Superior temporal gyrus (tissue), 1 donor: ENCODE data around the gene MYO15A.

Experiments used
- DNase-seq: peaks from one replicate; pipeline ENCODE4 v3.0.0-alpha.2; 2016; ENCODE audit errors: extremely low spot score

Gene MYO15A

GRCh38 chr17:18159551-18160120, 51.1 kb downstream of the MYO15A start:
- DNase-seq: no peak

DNA sequence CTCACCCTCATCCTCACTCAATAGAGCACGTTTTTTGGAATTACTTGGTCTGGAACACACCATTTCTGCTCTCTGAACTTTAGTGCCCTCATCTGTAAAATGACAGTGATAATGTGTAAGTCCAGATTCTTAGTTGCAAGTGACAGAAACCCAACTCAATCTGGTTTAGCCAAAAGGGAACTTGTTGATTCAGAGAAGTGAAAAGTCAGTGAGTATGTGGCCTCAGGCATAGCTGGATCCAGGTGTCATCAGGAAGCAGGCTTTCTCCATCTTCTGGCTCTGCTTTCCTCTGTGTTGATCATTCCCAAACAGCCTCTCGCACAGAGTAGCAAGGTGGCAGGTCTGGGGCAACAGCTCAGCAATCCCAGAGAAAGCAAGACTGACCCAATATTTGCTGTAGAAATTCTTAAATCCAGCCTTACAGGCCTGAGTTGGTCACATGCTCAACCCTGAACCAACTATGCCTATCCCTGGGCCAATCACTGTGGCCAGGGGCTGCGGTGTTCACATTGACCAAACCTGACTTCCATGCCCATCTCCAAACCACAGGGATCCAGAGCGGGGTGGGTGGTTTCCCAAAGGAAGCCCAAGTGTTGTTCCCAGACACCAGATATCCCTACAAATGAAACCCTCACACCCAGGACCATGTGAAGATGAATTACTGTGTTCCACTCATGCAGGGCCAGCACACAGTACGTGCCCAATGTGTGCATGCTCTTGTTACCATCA, 51.7 kb downstream of the MYO15A start:
- DNase-seq: no peak

GRCh38 chr17:18161207-18162145, 52.9 kb downstream of the MYO15A start:
- DNase-seq: no peak

- no peak for DNase-seq
Measured at GRCh38 chr17:18163547-18163946, 55.0 kb downstream of the MYO15A start.

GRCh38 chr17:18166894-18167293, 58.3 kb downstream of the MYO15A start:
- DNase-seq: no peak

GRCh38 chr17:18167421-18167820, 58.9 kb downstream of the MYO15A start:
- DNase-seq: no peak

GRCh38 chr17:18172531-18173278, 64.1 kb downstream of the MYO15A start:
- DNase-seq: no peak

- no peak for DNase-seq
Measured at GRCh38 chr17:18173740-18174139, 65.2 kb downstream of the MYO15A start.

DNA sequence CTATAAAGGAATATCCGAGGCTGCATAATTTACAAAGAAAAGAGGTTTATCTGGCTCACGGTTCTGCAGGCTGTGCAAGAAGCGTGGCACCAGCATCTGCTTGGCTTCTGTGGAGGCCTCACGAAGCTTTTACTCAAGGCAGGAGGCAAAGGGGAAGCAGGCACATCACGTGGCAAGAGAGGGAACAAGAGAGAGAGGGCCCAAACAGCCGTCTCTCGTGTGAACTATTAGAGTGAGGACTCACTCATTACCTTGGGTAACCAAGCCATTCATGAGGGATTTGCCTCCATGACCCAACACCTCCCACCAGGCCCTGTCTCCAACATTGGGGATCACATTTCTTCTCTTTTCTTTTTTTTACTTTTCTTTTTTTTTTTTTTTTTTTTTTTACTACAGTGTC, 67.6 kb downstream of the MYO15A start:
- no peak for DNase-seq

DNA sequence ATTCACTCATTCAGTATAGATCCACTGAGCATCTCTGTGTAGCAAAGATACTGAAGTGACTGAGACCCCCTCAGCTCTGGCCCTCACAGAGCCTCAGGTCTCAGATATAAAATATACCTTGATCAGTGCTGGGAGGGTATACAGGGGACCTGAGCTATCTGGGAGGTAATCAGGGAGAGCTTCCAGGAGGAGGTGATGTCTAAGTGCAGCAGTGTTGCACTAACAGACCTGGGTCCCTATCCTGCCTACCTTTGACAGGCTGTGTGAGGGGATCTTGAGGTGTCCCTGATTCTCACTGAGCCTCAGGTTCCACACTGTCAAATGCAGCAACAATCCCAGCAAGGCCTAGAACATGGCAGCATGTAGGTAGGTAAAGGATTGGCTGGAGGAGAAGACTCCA, 68.6 kb downstream of the MYO15A start:
- no peak for DNase-seq

DNA sequence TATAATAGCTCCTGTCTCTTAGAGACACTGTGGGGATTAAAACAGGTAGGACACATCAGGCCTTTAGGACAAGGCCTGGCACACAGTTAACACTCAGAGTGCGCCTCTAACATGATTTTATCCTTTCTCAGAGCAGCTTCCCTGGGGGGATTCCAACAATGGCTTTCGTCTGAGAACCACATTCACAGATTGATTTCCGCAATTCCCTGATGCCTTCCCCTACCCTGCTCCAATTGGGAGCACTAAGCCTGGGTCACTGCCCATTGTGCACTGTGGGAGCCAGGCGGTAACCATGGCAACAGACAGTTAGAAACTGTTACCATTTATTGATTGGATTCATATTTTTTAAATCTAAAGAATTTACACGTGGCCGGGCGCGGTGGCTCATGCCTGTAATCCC, 69.2 kb downstream of the MYO15A start:
- no peak for DNase-seq

- no peak for DNase-seq
Measured at GRCh38 chr17:18179196-18179595, 70.6 kb downstream of the MYO15A start.

DNA sequence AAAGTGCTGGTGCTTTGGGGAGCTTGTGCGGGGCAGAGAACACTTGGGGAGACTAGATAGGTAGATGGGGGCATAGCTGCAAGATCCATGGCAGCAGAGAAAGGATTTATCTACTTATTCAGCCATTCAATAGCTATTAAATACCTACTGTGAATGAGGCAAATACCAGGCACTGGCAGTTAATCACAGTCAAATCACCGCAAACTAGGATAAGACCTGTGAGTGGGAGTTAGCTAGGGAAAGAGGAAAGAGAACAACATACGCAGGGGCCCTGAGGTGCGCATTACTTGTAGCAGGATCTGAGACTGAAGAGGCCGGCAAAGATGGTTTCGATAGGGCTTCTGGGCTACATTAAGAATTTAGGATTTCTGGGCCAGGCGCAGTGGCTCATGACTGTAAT, 71.2 kb downstream of the MYO15A start:
- DNase-seq: no peak

DNA sequence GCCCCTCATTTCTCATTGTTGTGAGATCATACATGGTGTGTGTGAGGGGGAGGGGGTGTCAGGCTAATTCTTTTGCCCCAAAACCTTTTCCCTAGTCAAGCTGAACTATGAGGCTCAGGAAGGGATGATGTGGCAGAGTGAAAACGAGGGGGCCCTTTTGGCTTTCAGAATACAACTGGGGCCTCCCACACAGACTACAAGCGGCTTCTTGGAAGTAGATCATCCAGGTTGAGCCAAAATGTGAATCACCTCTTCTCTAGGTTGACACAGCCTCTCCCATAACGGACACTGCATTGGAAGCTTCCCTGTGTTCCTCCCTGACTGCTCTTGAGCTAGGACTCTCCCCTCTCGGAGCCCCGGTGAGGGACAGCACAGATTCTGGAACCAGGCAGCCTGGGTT, 72.8 kb downstream of the MYO15A start:
- DNase-seq: no peak

- DNase-seq: no peak
Measured at GRCh38 chr17:18182110-18182977, 73.8 kb downstream of the MYO15A start.

DNA sequence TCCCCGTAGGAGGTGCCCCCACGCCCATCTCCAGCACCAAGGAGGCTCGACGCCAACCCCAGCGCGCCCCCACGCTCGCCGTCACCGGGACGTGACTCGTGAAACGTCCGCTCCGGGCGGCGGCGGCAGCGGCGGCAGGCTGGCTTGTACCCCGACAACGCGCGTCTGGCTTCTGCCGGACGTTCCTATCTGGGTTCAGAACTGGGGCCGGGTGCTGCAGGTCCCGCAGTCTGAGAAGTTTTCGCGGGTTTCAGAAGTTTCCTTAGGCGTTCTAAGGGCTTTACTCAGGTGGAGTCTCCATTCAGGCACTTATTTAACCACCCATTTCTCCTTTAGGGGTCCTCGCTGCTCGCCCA, 74.4 kb downstream of the MYO15A start:
- DNase-seq: no peak

DNA sequence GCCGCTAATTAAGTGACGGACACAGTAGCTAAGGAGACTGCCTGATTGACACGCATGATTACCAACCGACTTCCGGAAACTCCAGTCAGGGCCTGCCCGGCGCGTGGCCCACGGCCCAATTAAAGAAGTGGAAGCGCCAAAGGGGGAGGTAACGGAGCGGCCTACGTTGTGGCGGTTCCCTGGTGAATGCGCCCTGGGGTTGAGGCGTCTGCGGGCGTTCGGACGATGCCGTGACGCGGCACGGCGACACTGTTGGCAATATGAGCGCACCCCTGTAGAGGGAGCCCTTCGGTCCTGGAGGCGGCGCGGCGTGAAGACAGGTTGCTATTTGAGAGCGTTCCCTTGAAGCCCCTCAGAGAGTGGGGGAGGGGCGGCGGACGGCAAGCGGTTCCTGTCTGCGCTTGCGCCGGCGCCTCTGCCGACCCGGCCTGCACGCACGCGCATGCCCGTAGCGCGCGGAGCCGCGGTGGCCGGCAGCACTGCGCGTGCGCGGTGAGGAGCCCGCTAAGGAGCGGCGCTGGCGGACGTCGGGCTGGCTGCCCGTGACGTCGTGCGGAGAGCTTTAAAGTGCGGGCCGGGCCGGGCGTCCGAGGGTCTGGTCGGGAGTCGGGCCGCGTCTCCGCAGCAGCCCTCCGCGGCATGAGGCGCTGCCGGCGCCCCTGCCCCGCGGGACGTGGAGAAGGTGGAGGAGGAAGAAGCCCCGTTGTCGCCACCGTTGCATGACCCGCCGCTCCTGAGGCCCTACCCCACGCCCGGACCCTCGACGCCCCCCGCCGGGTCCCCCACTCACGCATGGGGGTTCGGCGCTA, 75.0 kb downstream of the MYO15A start, which contains the start of gene ALKBH5:
Gene ALKBH5, plus strand, starts transcription at position 495 of the 809 bp plus-strand sequence. CDS start 416 bp downstream, outside the sequence.
- DNase-seq: peak; percentile 99

DNA sequence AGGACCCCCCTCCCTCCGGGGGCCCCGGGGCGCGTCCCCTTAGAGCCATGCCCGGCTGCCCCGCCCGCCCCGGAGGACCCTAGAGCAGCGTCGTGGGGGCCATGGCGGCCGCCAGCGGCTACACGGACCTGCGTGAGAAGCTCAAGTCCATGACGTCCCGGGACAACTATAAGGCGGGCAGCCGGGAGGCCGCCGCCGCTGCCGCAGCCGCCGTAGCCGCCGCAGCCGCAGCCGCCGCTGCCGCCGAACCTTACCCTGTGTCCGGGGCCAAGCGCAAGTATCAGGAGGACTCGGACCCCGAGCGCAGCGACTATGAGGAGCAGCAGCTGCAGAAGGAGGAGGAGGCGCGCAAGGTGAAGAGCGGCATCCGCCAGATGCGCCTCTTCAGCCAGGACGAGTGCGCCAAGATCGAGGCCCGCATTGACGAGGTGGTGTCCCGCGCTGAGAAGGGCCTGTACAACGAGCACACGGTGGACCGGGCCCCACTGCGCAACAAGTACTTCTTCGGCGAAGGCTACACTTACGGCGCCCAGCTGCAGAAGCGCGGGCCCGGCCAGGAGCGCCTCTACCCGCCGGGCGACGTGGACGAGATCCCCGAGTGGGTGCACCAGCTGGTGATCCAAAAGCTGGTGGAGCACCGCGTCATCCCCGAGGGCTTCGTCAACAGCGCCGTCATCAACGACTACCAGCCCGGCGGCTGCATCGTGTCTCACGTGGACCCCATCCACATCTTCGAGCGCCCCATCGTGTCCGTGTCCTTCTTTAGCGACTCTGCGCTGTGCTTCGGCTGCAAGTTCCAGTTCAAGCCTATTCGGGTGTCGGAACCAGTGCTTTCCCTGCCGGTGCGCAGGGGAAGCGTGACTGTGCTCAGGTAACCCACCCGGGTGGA, 75.8 kb downstream of the MYO15A start:
- peak; percentile 48 for DNase-seq

GRCh38 chr17:18185391-18185790, 76.8 kb downstream of the MYO15A start:
- peak; percentile 47 for DNase-seq
